ENCODE results near the gene ULK1. TPM values are rescaled to one million over a fixed set of nuclear protein-coding genes. Genes with fewer than 3 reads are reported as not detected.

Gene ULK1
- total and polyA plus RNA-seq, 10 donors = 9.9 to 60.7 (median 46.7) TPM

- TF ChIP-seq POLR2A (IDR thresholded peaks at IDR 0.05) (no peak), CTCF (IDR thresholded peaks at IDR 0.05 in 8 of 11, conservative IDR thresholded peaks at IDR 0.05 in 3 of 11) (no peak), POLR2AphosphoS5 (IDR thresholded peaks at IDR 0.05) (no peak)
- intact Hi-C loops (cut with DNase I; ENCODE audit: low total_unique reads) = no loop called here
- peaks cover 0 to 50% (median 19%) of the 10 kb centered on the region in 6 donors for H3K36me3 ChIP-seq
- no peaks in the 10 kb centered on the region for H3K9me3 ChIP-seq
- no peak overlapping the region for H3K27ac ChIP-seq
- DNase-seq = no peak
- WGBS, 5 donors = 74 to 91% (median 84%) methylated on average over 2 of the region's 2 CpGs
- no peaks in the 10 kb centered on the region for H3K27me3 ChIP-seq (replicated peaks in 1 of 7)
- H3K4me1 ChIP-seq = peaks cover 3 to 70% (median 31%) of the 10 kb centered on the region in 6 donors
- no peak overlapping the region for H3K4me3 ChIP-seq
These were observed 70.7 kb downstream of the ULK1 start for GRCh38 chr12:131965073-131965472.

GRCh38 chr12:131971226-131971625, 76.8 kb downstream of the ULK1 start:
- intact Hi-C loops (cut with DNase I; ENCODE audit: low total_unique reads) = no loop called here
- Histone ChIP-seq H3K27ac (no peak overlapping the region), H3K27me3 (replicated peaks in 1 of 7) (no peaks in the 10 kb centered on the region), H3K4me3 (no peak overlapping the region), H3K9me3 (no peaks in the 10 kb centered on the region), H3K36me3 (peaks cover 0 to 37% (median 5%) of the 10 kb centered on the region in 6 donors), H3K4me1 (peaks cover 0 to 48% (median 7%) of the 10 kb centered on the region in 6 donors)
- WGBS, 5 donors = 40 to 47% (median 42%) methylated on average over 1 of the region's 1 CpG
- DNase-seq = no peak
- TF ChIP-seq POLR2A (IDR thresholded peaks at IDR 0.05) (no peak), POLR2AphosphoS5 (IDR thresholded peaks at IDR 0.05) (no peak), CTCF (IDR thresholded peaks at IDR 0.05 in 8 of 11, conservative IDR thresholded peaks at IDR 0.05 in 3 of 11) (no peak)

Small RNA genes lying within 50 kb of the gene (small RNA-seq; reads per million reads assigned to genes)
- gene AC131009.3 = 0 reads per million in 4 donors

Other genes with a start within 250 kb of the ULK1 start
- gene SFSWAP, start 183.5 kb upstream of the ULK1 start, total RNA-seq = 10 to 100 TPM; 50.4 to 74.4 (median 68.6) TPM
- gene SFSWAP, start 183.5 kb upstream of the ULK1 start, polyA plus RNA-seq = 10 to 100 TPM; 19.5 to 33.7 (median 28.8) TPM
- gene MMP17, start 66.2 kb upstream of the ULK1 start, total RNA-seq = 1 to 10 TPM; 1.4 to 4.7 (median 3.2) TPM
- 1 to 10 TPM; 2.7 to 8.4 (median 4.3) TPM for gene MMP17, start 66.2 kb upstream of the ULK1 start, polyA plus RNA-seq
- 10 to 100 TPM; 16.0 to 42.7 (median 23.3) TPM for gene PUS1, start 34.7 kb downstream of the ULK1 start, total RNA-seq
- 10 to 100 TPM; 30.0 to 46.5 (median 41.3) TPM for gene PUS1, start 34.7 kb downstream of the ULK1 start, polyA plus RNA-seq
- 10 to 100 TPM; 41.1 to 70.2 (median 48.3) TPM for gene EP400, start 55.3 kb downstream of the ULK1 start, total RNA-seq
- 10 to 100 TPM; 11.8 to 20.8 (median 17.5) TPM for gene EP400, start 55.3 kb downstream of the ULK1 start, polyA plus RNA-seq
- 10 to 100 TPM; 17.8 to 31.6 (median 19.4) TPM for gene DDX51, start 249.7 kb downstream of the ULK1 start, total RNA-seq
- 10 to 100 TPM; 16.9 to 36.0 (median 19.5) TPM for gene DDX51, start 249.7 kb downstream of the ULK1 start, polyA plus RNA-seq
- 10 to 100 TPM in 6 of 7 donors, 1 to 10 TPM in 1; 8.3 to 18.7 (median 14.6) TPM for gene NOC4L, start 249.8 kb downstream of the ULK1 start, total RNA-seq
- gene NOC4L, start 249.8 kb downstream of the ULK1 start, polyA plus RNA-seq = 10 to 100 TPM; 25.2 to 38.6 (median 33.1) TPM

Measured in spleen (tissue), 11 donors.